Ovary (tissue), 9 donors: ENCODE results near the gene SLAMF7. TPM values are rescaled to one million over a fixed set of nuclear protein-coding genes. Genes with fewer than 3 reads are reported as not detected.
"Not testable (repeated sequence)": the region's sequence is repeated elsewhere in the genome, so short reads cannot be mapped to it uniquely, and the experiment has no call there.

Experiments
- DNase-seq, 5 donors: peaks; one replicate each; pipeline ENCODE4 v3.0.0-alpha.2; 2019 to 2020
- H3K27ac ChIP-seq, 2 donors: fragments of 200-600 bp; one replicate each; pipeline versions ENCODE4 v1.5.1 to v1.8.0; 2019 to 2022
- H3K27me3 ChIP-seq: fragments of 200-600 bp; one replicate; pipeline ENCODE4 v1.8.0; 2022
- H3K36me3 ChIP-seq: fragments of 200-600 bp; sonication (generic); one replicate; pipeline ENCODE4 v1.5.1; 2019
- H3K4me1 ChIP-seq: one replicate; pipeline ENCODE4 v1.8.1; 2013; ENCODE audit warnings: mild to moderate bottlenecking, moderate library complexity; ENCODE audit not compliant: insufficient read depth
- H3K4me3 ChIP-seq: fragments of 200-600 bp; sonication (generic); one replicate; pipeline ENCODE4 v1.5.1; 2017
- H3K9me3 ChIP-seq, 2 donors: fragments of 200-600 bp in 1 of 2; sonication (generic) in 1 of 2; one replicate each; pipeline versions ENCODE4 v1.5.1 to v1.8.1; 2013 to 2019; ENCODE audit warnings: mild to moderate bottlenecking in 1 of 2, moderate library complexity in 1 of 2
- CTCF ChIP-seq, 3 donors: fragments of 450-650 bp in 2 of 3; fragments of 200-600 bp in 1 of 3; IDR thresholded peaks; one replicate each; pipeline versions ENCODE4 v1.5.1 to v1.8.0; 2016 to 2022; ENCODE audit warnings: antibody characterized with exemption in 3 of 3, mild to moderate bottlenecking in 1 of 3
- EP300 ChIP-seq: sonication (generic); formaldehyde crosslinking; IDR thresholded peaks from one replicate; pipeline ENCODE4 v1.6.1; 2017; ENCODE audit warnings: antibody characterized with exemption
- POLR2A ChIP-seq: fragments of 450-650 bp; IDR thresholded peaks from one replicate; pipeline ENCODE4 v1.6.1; 2017; ENCODE audit warnings: antibody characterized with exemption, mild to moderate bottlenecking, moderate library complexity
- WGBS, 3 donors: extraction: QIAGEN DNeasy Blood & Tissue Kit in 1 of 3; methylation state at CpG; one replicate each; pipeline versions ENCODE4 v1.1.5 to v1.1.7; 2013 to 2017; 5-methylcytosine and 5-hydroxymethylcytosine counted together
- intact Hi-C, 4 donors: fragments of 100-400 bp; cut with DNase I; formaldehyde crosslinking; loops; one replicate each; pipeline versions ENCODE4 v1.11.0 to v1.15.1; 2022 to 2023
- polyA plus RNA-seq, 2 donors: library from polyadenylated mRNA; stranded (reverse); fragments of 200-250 nt in 1 of 2; fragments of 350-450 nt in 1 of 2; fragmentation: Illumina TruSeq in 1 of 2; extraction: RNeasy Lipid Tissue Mini Kit (QIAGEN cat#74804) in 1 of 2; gene quantifications; one replicate each; pipeline ENCODE4 v1.2.3, GENCODE V29; 2013 to 2014
- total RNA-seq, 7 donors: library from RNA; depleted of rRNA in 2 of 7; stranded (reverse); fragments of >200 nt in 2 of 7; fragmentation: NEBNext Ultra II Directional in 3 of 7; extraction: Animal tissue kit (Norgen Biotek cat#: 25700) in 3 of 7; gene quantifications; one replicate each; pipeline versions ENCODE4 v1.1.0 to v1.2.4, GENCODE V29; 2016 to 2023
- donor health status: DM: no; HTN: no; CAD: no; lungs with moderate emphysema.
- donor health status: DM: no; HTN: no; CAD: no.
- donor health status: Bipolar disorder and iron deficiency.
- donor health status: DM: yes; HTN: yes; CAD: no.
- donor health status: DM: no; HTN: no; CAD: no.
- donor health status: DM: yes; HTN: yes; CAD: no.

SLAMF7 gene
- total and polyA plus RNA-seq, 9 donors: 0.32 to 7.3 (median 0.84) TPM; not detected in 1

- Histone ChIP-seq H3K9me3 (no peaks in the 10 kb centered on the region), H3K27me3 (no peaks in the 10 kb centered on the region), H3K36me3 (no peaks in the 10 kb centered on the region), H3K4me1 (no peaks in the 10 kb centered on the region), H3K27ac (no peak overlapping the region), H3K4me3 (no peak overlapping the region)
- TF ChIP-seq EP300 (no peak), POLR2A (no peak), CTCF (IDR thresholded peaks at IDR 0.05) (no peak)
- 84 to 85% (median 84%) methylated on average over 1 of the region's 1 CpG for WGBS, 3 donors
- intact Hi-C loops: no loop called here
- no peak for DNase-seq
Observed at GRCh38 chr1:160709715-160710114, 29.3 kb upstream of the SLAMF7 start.

GRCh38 chr1:160710517-160711252, 28.4 kb upstream of the SLAMF7 start:
- H3K4me3 ChIP-seq: no peak overlapping the region
- H3K27me3 ChIP-seq: no peaks in the 10 kb centered on the region
- no peaks in the 10 kb centered on the region for H3K36me3 ChIP-seq
- H3K4me1 ChIP-seq: no peaks in the 10 kb centered on the region
- 84 to 93% (median 90%) methylated on average over 4 of the region's 4 CpGs for WGBS, 3 donors
- no peak overlapping the region for H3K27ac ChIP-seq
- TF ChIP-seq EP300 (no peak), POLR2A (no peak), CTCF (IDR thresholded peaks at IDR 0.05) (no peak)
- intact Hi-C loops: no loop called here
- no peaks in the 10 kb centered on the region for H3K9me3 ChIP-seq
- no peak for DNase-seq

- DNase-seq: no peak
- 68 to 78% (median 77%) methylated on average over 2 of the region's 2 CpGs for WGBS, 3 donors
- no peaks in the 10 kb centered on the region for H3K9me3 ChIP-seq
- intact Hi-C loops: no loop called here
- H3K27me3 ChIP-seq: no peaks in the 10 kb centered on the region
- no peak overlapping the region for H3K4me3 ChIP-seq
- TF ChIP-seq CTCF (IDR thresholded peaks at IDR 0.05) (no peak), EP300 (no peak), POLR2A (no peak)
- no peak overlapping the region for H3K27ac ChIP-seq
- no peaks in the 10 kb centered on the region for H3K36me3 ChIP-seq
- no peaks in the 10 kb centered on the region for H3K4me1 ChIP-seq
Observed at GRCh38 chr1:160711276-160711601, 27.8 kb upstream of the SLAMF7 start.

- no peak for DNase-seq
- no peak for TF ChIP-seq POLR2A
- no peak for TF ChIP-seq EP300
- TF ChIP-seq CTCF (IDR thresholded peaks at IDR 0.05): no peak
- intact Hi-C loops: no loop called here
- H3K4me3 ChIP-seq: no peak within 1 kb of the TSS
- WGBS, 3 donors: 58 to 60% (median 59%) methylated on average over 9 of the region's 9 CpGs
- H3K36me3 ChIP-seq: no peaks in the 10 kb centered on the region
- no peaks in the 10 kb centered on the region for H3K27me3 ChIP-seq
- H3K9me3 ChIP-seq: no peaks in the 10 kb centered on the region
- no peaks in the 10 kb centered on the region for H3K4me1 ChIP-seq
- no peak within 1 kb of the TSS for H3K27ac ChIP-seq
Observed at GRCh38 chr1:160711602-160712311, 27.3 kb upstream of the SLAMF7 start, which contains the start of gene CD48. Gene CD48 (minus strand): TSS chr1:160711822. CDS start chr1:160711763, 59 bp downstream.

- H3K36me3 ChIP-seq, H3K4me3 ChIP-seq, H3K27me3 ChIP-seq, H3K4me1 ChIP-seq, intact Hi-C loops, H3K9me3 ChIP-seq, DNase-seq, H3K27ac ChIP-seq: not testable (repeated sequence)
- WGBS, 3 donors: 79 to 81% (median 80%) methylated on average over 5 of the region's 5 CpGs
Observed at GRCh38 chr1:160712525-160713080, 26.4 kb upstream of the SLAMF7 start.
